SK-N-SH (cell line): ENCODE results near the gene DAPP1. TPM values are rescaled to one million over a fixed set of nuclear protein-coding genes. Genes with fewer than 3 reads are reported as not detected.

Experiments used
- CTCF ChIA-PET: fragments of 300-600, 350-600 bp; formaldehyde crosslinking; extraction: SDS; loops from one replicate; lab custom pipeline; 2021; lab: Yijun Ruan, JAX
- POLR2A ChIA-PET: fragments of 350-600 bp; sonication (Branson Sonifier 250); formaldehyde crosslinking; extraction: SDS; loops from one replicate; lab custom pipeline; 2020; ENCODE audit warnings: antibody characterized with exemption, inconsistent platforms; lab: Yijun Ruan, JAX
- DNase-seq: peaks from one replicate; pipeline ENCODE4 v3.0.0; 2012
- H2AFZ ChIP-seq: fragments of 200-600 bp; sonication (generic); 2 replicates; pipeline ENCODE4 v1.8.1; 2016; ENCODE audit warnings: antibody characterized with exemption, mild to moderate bottlenecking, low read depth
- H3F3A ChIP-seq: fragments of 200-600 bp; sonication (generic); replicated peaks from 2 replicates; pipeline ENCODE3; 2016; ENCODE audit warnings: antibody characterized with exemption, mild to moderate bottlenecking; ENCODE audit not compliant: insufficient read depth
- H3K27ac ChIP-seq, 2 experiments: fragments of 200-500 bp in 1 of 2; fragments of 200-600 bp in 1 of 2; sonication (Bioruptor generic) in 1 of 2; sonication (generic), shearing (Covaris generic) in 1 of 2; 2 replicates each; pipeline versions ENCODE4 v1.5.1 to v1.6.1; 2014 to 2016; ENCODE audit warnings: low read depth in 2 of 2, inconsistent platforms in 1 of 2, low read length in 1 of 2, mild to moderate bottlenecking in 1 of 2, mixed read lengths in 1 of 2
- H3K27me3 ChIP-seq: fragments of 200-600 bp; sonication (generic), shearing (Covaris generic); 2 replicates; pipeline ENCODE4 v1.6.1; 2016; ENCODE audit warnings: mixed run types; ENCODE audit not compliant: insufficient read depth
- H3K36me3 ChIP-seq, 2 experiments: fragments of 200-500 bp in 1 of 2; fragments of 200-600 bp in 1 of 2; sonication (Bioruptor generic) in 1 of 2; sonication (generic) in 1 of 2; replicated peaks in 1 of 2; 2 replicates each; pipeline versions ENCODE3 to v1.5.1; 2014 to 2016; ENCODE audit warnings: low read length in 1 of 2, mild to moderate bottlenecking in 1 of 2; ENCODE audit not compliant: insufficient read depth in 2 of 2, control insufficient read depth in 1 of 2
- H3K4me1 ChIP-seq, 2 experiments: fragments of 200-500 bp in 1 of 2; fragments of 200-600 bp in 1 of 2; sonication (Bioruptor generic) in 1 of 2; sonication (generic), shearing (Covaris generic) in 1 of 2; 2 replicates each; pipeline versions ENCODE4 v1.5.1 to v1.6.1; 2014 to 2016; ENCODE audit warnings: low read depth in 1 of 2, low read length in 1 of 2, mixed run types in 1 of 2; ENCODE audit not compliant: insufficient read depth in 2 of 2, control insufficient read depth in 1 of 2
- H3K4me2 ChIP-seq: fragments of 200-600 bp; sonication (generic), shearing (Covaris generic); 2 replicates; pipeline ENCODE4 v1.6.1; 2017; ENCODE audit warnings: mixed run types
- H3K4me3 ChIP-seq, 2 experiments: fragments of 200-500 bp in 1 of 2; fragments of 200-600 bp in 1 of 2; sonication (Bioruptor generic) in 1 of 2; sonication (generic), shearing (Covaris generic) in 1 of 2; 2 replicates each; pipeline versions ENCODE4 v1.5.1 to v1.8.1; 2014 to 2016; ENCODE audit warnings: low read depth in 2 of 2, inconsistent platforms in 1 of 2, low read length in 1 of 2, mild to moderate bottlenecking in 1 of 2, mixed read lengths in 1 of 2, moderate library complexity in 1 of 2
- H3K79me2 ChIP-seq: fragments of 200-600 bp; sonication (generic); 2 replicates; pipeline ENCODE4 v1.8.1; 2017; ENCODE audit warnings: mild to moderate bottlenecking; ENCODE audit not compliant: insufficient read depth
- H3K9ac ChIP-seq: fragments of 200-600 bp; sonication (generic); 2 replicates; pipeline ENCODE4 v1.6.1; 2017; ENCODE audit warnings: mixed run types
- H3K9me2 ChIP-seq: fragments of 200-600 bp; sonication (generic); 2 replicates; pipeline ENCODE4 v1.6.1; 2017; ENCODE audit warnings: mixed run types
- H3K9me3 ChIP-seq: fragments of 200-600 bp; sonication (generic); 2 replicates; pipeline ENCODE4 v1.6.1; 2017; ENCODE audit warnings: mixed run types, mild to moderate bottlenecking, moderate library complexity
- H4K20me1 ChIP-seq: fragments of 200-600 bp; sonication (generic); 2 replicates; pipeline ENCODE4 v1.6.1; 2017; ENCODE audit warnings: mild to moderate bottlenecking, mixed run types; ENCODE audit not compliant: insufficient read depth
- ELF1 ChIP-seq: IDR thresholded peaks from 2 replicates; pipeline ENCODE4 v1.4.0; 2012
- EZH2phosphoT487 ChIP-seq: fragments of 200-600 bp; sonication (generic); IDR thresholded peaks from 2 replicates; pipeline ENCODE4 v1.6.1; 2017; ENCODE audit warnings: low read depth, mixed run types, mild to moderate bottlenecking, antibody characterized with exemption, moderate library complexity, borderline replicate concordance
- FOSL2 ChIP-seq: IDR thresholded peaks from 2 replicates; pipeline ENCODE4 v1.4.0; 2012; ENCODE audit warnings: low read depth, mild to moderate bottlenecking, moderate library complexity, borderline replicate concordance
- FOXM1 ChIP-seq: IDR thresholded peaks from 2 replicates; pipeline ENCODE4 v1.4.0; 2012; ENCODE audit warnings: low read depth, mild to moderate bottlenecking
- MEF2A ChIP-seq: IDR thresholded peaks from 2 replicates; pipeline ENCODE4 v1.4.0; 2012; ENCODE audit warnings: low read depth, borderline replicate concordance
- MXI1 ChIP-seq: IDR thresholded peaks from 2 replicates; pipeline ENCODE4 v1.6.1; 2012; ENCODE audit warnings: mild to moderate bottlenecking, low read depth, low read length, improper control_type of control experiment
- NFIC ChIP-seq: IDR thresholded peaks from 2 replicates; pipeline ENCODE4 v1.4.0; 2012; ENCODE audit warnings: borderline replicate concordance
- NRF1 ChIP-seq: IDR thresholded peaks from 2 replicates; pipeline ENCODE4 v1.6.1; 2012; ENCODE audit warnings: low read depth, mild to moderate bottlenecking, low read length
- PBX3 ChIP-seq: IDR thresholded peaks from 2 replicates; pipeline ENCODE4; 2012
- RCOR1 ChIP-seq: fragments of 150-350 bp; IDR thresholded peaks from 2 replicates; pipeline ENCODE4 v1.6.1; 2017; ENCODE audit warnings: antibody characterized with exemption, low read length
- REST ChIP-seq: IDR thresholded peaks from 2 replicates; pipeline ENCODE4 v1.6.1; 2012; ENCODE audit warnings: mild to moderate bottlenecking, low read depth, low read length, moderate library complexity
- SIN3A ChIP-seq: IDR thresholded peaks from 2 replicates; pipeline ENCODE4 v1.6.1; 2012; ENCODE audit warnings: low read depth, mild to moderate bottlenecking, low read length, moderate library complexity, borderline replicate concordance
- TAF1 ChIP-seq: IDR thresholded peaks from 2 replicates; pipeline ENCODE4 v1.6.1; 2012; ENCODE audit warnings: low read depth, mild to moderate bottlenecking, low read length, moderate library complexity, borderline replicate concordance
- USF1 ChIP-seq: IDR thresholded peaks from 2 replicates; pipeline ENCODE4 v1.4.0; 2012; ENCODE audit warnings: low read depth, borderline replicate concordance
- USF2 ChIP-seq: fragments of 150-350 bp; IDR thresholded peaks from 2 replicates; pipeline ENCODE4 v1.6.1; 2017; ENCODE audit warnings: antibody characterized with exemption, low read length, low read depth, borderline replicate concordance
- YY1 ChIP-seq: IDR thresholded peaks from 2 replicates; pipeline ENCODE4 v1.4.0; 2012; ENCODE audit warnings: low read depth, mild to moderate bottlenecking
- polyA plus RNA-seq, 3 experiments: library from polyadenylated mRNA; depleted of rRNA; stranded (reverse); fragments of >200 nt; gene quantifications; 2 replicates each; pipeline ENCODE4 v1.2.3, GENCODE V29; 2012

The DAPP1 gene
- polyA plus RNA-seq, 1 of the 3 experiments (the other 2 are of a cell fraction) = not detected

GRCh38 chr4:99872570-99872969 is 55.9 kb downstream of the DAPP1 start:
- no peaks in the 10 kb centered on the region for H3K27me3 ChIP-seq
- no peak overlapping the region for H3K4me2 ChIP-seq
- H4K20me1 ChIP-seq = no peaks in the 10 kb centered on the region
- no peaks in the 10 kb centered on the region for H3K9me3 ChIP-seq
- no peaks in the 10 kb centered on the region for H3K36me3 ChIP-seq
- no peak overlapping the region for H3K27ac ChIP-seq
- no peaks in the 10 kb centered on the region for H3K9me2 ChIP-seq
- no peak for TF ChIP-seq NFIC
- TF ChIP-seq MEF2A = no peak
- no peak for TF ChIP-seq MXI1
- TF ChIP-seq EZH2phosphoT487 = no peak
- TF ChIP-seq SIN3A = no peak
- TF ChIP-seq USF2 = no peak
- no peak for TF ChIP-seq YY1
- TF ChIP-seq PBX3 = no peak
- no peak for TF ChIP-seq ELF1
- no peak for TF ChIP-seq RCOR1
- no peak for TF ChIP-seq TAF1
- TF ChIP-seq FOSL2 = no peak
- no peak for TF ChIP-seq REST
- TF ChIP-seq FOXM1 = no peak
- no peak for TF ChIP-seq NRF1
- TF ChIP-seq USF1 = no peak
- H3K9ac ChIP-seq = no peak overlapping the region
- no peaks in the 10 kb centered on the region for H3F3A ChIP-seq
- no peak overlapping the region for H2AFZ ChIP-seq
- CTCF ChIA-PET = no interaction called here
- no peaks in the 10 kb centered on the region; a peak in 2 of 4 replicates for H3K4me1 ChIP-seq
- no peak overlapping the region for H3K4me3 ChIP-seq
- no peaks in the 10 kb centered on the region for H3K79me2 ChIP-seq
- POLR2A ChIA-PET = no interaction called here
- DNase-seq = no peak
